Kidney epithelial cell (primary cell): Measurements from ENCODE around the gene SSRP1. TPM values are rescaled to one million over a fixed set of nuclear protein-coding genes. Genes with fewer than 3 reads are reported as not detected.
"Not testable (repeated sequence)": the region's sequence is repeated elsewhere in the genome, so short reads cannot be mapped to it uniquely, and the experiment has no call there.

Experiments used
- DNase-seq: peaks from one replicate; pipeline ENCODE4 v3.0.0-alpha.2; 2010; ENCODE audit warnings: low read depth
- H3K27me3 ChIP-seq: 2 replicates; pipeline ENCODE4 v1.6.0; 2011; ENCODE audit warnings: low read length; ENCODE audit not compliant: control insufficient read depth, insufficient read depth
- H3K36me3 ChIP-seq: 2 replicates; pipeline ENCODE4 v1.5.1; 2011; ENCODE audit warnings: low read length; ENCODE audit not compliant: control insufficient read depth, insufficient read depth
- H3K4me3 ChIP-seq: 2 replicates; pipeline ENCODE4 v1.5.1; 2011; ENCODE audit warnings: low read depth, mild to moderate bottlenecking, control low read depth, low read length
- CTCF ChIP-seq: IDR thresholded peaks from 2 replicates; pipeline ENCODE4 v1.5.1; 2011; ENCODE audit warnings: mild to moderate bottlenecking, moderate library complexity, low read length, control low read depth, inconsistent platforms; ENCODE audit not compliant: insufficient read depth, poor library complexity, severe bottlenecking
- total RNA-seq: library from RNA; depleted of rRNA; stranded (reverse); fragments of >200 nt; gene quantifications from 2 replicates; pipeline ENCODE4 v1.2.3, GENCODE V29; 2015

SSRP1 gene
- total RNA-seq, 1 donor from 2014 or later: 156 TPM

- Histone ChIP-seq H3K36me3 (no peaks in the 10 kb centered on the region), H3K4me3 (no peak overlapping the region), H3K27me3 (no peaks in the 10 kb centered on the region)
- no peak for TF ChIP-seq CTCF
- no peak for DNase-seq
These were observed 26.2 kb upstream of the SSRP1 start for GRCh38 chr11:57361926-57362325.

- H3K36me3 ChIP-seq, DNase-seq, H3K4me3 ChIP-seq, H3K27me3 ChIP-seq: not testable (repeated sequence)
These were observed 25.7 kb upstream of the SSRP1 start for GRCh38 chr11:57361420-57361819.

GRCh38 chr11:57360991-57361390, 25.3 kb upstream of the SSRP1 start:
- Histone ChIP-seq H3K27me3 (no peaks in the 10 kb centered on the region), H3K4me3 (no peak overlapping the region), H3K36me3 (no peaks in the 10 kb centered on the region)
- TF ChIP-seq CTCF: no peak
- no peak for DNase-seq

GRCh38 chr11:57359896-57360690, 24.4 kb upstream of the SSRP1 start:
- TF ChIP-seq CTCF: no peak
- Histone ChIP-seq H3K4me3 (no peak overlapping the region), H3K27me3 (no peaks in the 10 kb centered on the region), H3K36me3 (no peaks in the 10 kb centered on the region)
- DNase-seq: no peak

- Histone ChIP-seq H3K4me3 (no peak overlapping the region), H3K27me3 (no peaks in the 10 kb centered on the region), H3K36me3 (no peaks in the 10 kb centered on the region)
- no peak for TF ChIP-seq CTCF
- no peak for DNase-seq
These were observed 23.7 kb upstream of the SSRP1 start for GRCh38 chr11:57359396-57359795.

- Histone ChIP-seq H3K4me3 (no peak overlapping the region), H3K36me3 (no peaks in the 10 kb centered on the region), H3K27me3 (no peaks in the 10 kb centered on the region)
- no peak for DNase-seq
- no peak for TF ChIP-seq CTCF
These were observed 23.3 kb upstream of the SSRP1 start for GRCh38 chr11:57358991-57359390.
